CD1c-positive myeloid dendritic cell (primary cell): ENCODE data around the gene TMEFF2.
"Not testable (repeated sequence)": the region's sequence is repeated elsewhere in the genome, so short reads cannot be mapped to it uniquely, and the experiment has no call there.

Experiments
- DNase-seq: peaks from one replicate; pipeline ENCODE4 v3.0.0-alpha.2; 2016; ENCODE audit errors: extremely low spot score

TMEFF2 gene

DNA sequence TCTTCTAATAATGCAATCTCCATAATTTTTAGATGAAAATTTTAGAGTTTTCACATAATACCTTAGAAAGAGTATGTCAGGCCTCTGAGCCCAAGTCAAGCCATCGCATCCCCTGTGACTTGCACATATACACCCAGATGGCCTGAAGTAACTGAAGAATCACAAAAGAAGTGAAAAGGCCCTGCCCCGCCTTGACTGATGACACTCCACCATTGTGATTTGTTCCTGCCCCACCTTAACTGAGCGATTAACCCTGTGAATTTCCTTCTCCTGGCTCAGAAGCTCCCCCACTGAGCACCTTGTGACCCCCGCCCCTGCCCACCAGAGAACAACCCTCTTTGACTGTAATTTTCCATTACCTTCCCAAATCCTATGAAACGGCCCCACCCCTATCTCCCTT is 64.4 kb downstream of the TMEFF2 start:
- DNase-seq, result not testable (repeated sequence)

DNA sequence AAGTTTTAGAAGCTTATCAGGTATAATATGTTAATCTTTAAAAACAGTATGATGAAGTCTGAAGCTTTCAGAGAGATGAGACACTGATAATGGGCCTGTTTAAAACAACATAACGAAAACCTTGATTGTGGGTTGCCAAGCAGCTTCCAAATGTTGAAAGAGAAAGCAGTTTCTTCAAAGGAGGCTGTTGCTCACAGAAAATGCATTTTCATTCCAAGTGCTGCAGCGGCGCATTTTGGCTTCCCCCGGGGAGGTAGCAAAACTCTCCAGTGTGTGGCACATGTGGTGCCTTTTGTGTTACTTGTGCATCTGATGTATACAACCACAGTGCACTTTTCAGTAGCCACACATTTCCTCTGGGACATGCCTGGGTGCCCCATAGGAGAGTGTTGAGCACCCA is 66.1 kb downstream of the TMEFF2 start:
- DNase-seq, result no peak

DNA sequence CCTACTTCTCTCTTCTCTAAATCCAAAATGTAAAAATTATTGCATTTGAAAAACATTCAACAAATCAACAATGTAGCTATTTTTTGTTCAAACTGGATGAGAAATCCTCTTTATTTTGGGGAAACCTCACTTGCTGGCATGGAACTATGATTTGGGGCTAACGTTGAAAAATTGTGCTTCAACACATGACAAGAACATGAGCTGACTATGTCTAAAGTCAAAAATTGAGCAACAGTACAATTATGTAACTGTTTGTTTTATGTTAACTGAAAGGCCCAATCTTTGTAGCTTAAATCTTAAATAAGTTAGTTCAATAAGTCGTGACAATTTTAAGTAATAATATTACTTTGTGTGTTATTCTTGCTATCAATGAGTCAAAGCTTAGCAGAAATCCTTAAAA is 67.3 kb downstream of the TMEFF2 start:
- DNase-seq, result no peak

DNA sequence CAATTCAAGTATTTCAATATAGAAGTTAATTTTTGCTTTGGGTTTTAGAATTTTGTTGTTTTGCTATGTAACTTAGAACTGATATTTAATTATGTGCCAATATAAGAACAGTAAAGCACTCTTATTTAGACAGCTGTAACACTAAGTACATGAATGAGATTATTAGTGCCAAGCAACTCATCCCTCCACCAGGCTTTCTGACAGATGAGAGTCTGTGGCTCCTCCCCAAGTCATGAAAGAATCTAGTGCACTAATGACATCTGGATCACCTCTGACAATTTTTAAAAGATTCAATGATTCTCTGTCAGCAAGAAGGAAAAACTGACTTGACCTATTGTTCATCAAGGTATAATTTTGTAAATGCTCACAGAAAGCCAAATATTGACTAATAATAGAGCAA is 67.8 kb downstream of the TMEFF2 start:
- DNase-seq, result no peak

DNA sequence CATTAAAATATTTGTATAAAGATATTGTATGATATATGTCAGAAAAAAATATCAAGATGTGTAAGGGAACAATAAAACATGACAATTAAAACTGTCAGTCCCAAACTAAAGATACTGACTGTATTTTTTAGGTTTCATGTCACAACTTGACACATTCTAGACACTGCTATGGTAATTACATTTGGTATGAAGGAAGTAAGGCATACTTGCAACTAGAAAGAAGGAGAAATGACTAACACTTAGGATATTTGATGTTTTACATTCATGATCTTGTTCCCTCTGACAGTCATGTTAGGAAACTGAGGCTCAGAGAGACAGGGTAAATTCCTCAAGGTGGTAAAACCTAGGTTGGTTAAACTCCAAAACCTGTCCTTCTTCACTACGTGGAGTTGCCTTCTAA is 68.3 kb downstream of the TMEFF2 start:
- DNase-seq, result no peak

DNA sequence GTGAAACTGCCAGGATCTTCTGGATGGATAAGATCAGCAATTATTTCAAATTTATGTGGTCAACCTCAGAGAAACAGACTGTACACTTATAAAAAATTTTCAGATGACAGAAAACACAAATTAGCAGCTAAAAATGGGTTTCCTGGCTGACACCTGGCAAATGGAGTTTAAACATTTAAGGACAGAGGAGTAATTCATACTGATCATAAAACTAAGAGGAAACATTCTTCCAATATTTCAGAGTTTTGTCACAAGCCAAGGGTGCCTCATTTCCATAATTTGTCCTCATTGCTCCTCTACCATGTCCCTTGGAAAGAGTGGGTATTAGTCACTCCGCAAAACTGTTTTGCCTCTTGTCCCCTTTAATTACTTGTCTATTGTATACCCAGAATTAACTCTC is 70.2 kb downstream of the TMEFF2 start:
- no peak for DNase-seq

DNA sequence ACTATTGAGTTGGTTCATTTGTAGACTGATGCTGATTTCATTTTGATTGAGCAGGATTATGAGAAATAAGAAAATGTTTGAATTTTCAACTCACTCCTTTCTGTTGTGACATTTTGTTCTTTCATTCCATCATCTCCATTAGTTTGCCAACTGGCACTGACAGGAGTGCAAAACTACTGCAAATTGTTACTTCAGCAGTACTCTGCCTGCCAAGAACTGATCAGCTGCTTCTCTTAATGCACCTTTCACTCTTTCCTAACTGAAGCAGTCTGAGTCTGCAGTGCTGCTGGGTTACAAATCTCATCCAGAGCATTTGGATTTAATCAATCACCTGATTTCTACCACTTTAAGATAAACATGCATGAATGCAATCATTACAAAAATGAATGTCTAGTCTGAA is 70.9 kb downstream of the TMEFF2 start:
- no peak for DNase-seq

DNA sequence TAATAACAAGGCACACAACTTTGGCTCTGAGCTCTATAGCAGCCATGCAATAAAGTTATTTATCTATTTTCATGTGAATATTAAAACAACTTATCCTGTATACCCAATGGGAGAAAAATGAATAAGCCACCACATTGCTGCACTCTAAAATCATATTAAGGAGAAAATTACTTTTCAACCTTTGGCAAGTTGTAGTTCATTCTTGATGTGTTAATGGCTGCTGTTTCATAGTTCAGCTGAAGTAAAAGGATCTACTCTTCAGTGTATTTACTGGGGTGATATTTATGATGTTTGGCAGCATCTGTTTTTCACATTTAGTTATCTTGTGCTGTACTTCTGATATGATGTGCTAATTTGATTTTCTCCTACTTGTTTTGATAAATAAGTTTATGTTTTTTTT is 71.8 kb downstream of the TMEFF2 start:
- no peak for DNase-seq

DNA sequence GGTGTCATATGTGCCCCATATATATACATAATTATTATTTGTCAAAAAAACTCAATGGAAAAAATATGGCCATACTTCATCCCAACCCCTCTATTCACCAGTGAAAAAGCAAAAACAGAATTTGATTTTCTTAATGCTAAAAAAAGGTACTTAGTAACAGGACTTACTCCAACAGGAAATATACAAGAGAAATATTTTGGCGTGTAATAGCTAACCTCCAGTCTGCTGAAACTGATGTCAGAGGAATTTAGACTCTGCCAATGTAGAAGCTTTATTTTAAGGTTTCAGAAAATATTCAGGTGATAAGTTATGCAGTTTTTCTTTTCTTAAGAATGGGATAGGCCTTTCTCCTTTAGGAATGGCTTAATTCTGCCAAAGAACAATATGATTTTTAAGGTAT is 72.6 kb downstream of the TMEFF2 start:
- no peak for DNase-seq

DNA sequence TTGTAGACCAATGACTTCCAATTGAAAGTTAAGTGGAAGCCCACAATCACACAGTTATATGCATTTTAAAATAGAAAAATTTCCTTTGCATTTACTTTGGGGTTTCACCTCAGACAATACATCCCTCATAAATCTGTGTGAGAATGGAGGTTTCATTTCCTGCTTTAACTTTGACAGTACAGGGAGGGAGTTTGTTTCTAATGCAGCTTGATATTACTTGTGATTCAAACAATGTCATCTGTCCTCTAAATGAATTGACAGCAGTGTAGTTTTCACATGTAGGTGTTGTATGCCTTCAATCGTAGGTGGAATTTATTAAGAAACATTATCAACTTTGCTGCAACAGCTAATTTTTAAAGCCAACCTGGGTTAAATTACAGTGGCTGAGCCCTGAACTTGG is 75.2 kb downstream of the TMEFF2 start:
- DNase-seq, result no peak

DNA sequence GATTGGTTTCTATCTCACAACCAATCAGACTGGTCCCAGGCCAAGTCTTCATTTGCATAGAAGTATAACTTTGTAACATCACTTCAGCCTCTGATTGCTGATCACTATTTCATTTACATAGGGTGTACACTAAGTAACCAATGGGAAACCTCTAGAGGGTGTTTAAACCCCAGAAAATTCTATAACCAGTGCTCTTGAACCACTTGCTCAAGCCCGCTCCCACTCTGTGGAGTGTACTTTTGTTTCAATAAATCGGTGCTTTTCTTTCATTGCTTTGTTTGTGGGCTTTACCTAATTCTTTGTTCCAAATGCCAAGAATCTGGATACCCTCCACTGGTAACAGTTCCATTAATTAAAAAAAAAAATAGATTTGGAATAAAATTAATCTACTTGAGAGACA is 77.0 kb downstream of the TMEFF2 start:
- DNase-seq, result no peak

DNA sequence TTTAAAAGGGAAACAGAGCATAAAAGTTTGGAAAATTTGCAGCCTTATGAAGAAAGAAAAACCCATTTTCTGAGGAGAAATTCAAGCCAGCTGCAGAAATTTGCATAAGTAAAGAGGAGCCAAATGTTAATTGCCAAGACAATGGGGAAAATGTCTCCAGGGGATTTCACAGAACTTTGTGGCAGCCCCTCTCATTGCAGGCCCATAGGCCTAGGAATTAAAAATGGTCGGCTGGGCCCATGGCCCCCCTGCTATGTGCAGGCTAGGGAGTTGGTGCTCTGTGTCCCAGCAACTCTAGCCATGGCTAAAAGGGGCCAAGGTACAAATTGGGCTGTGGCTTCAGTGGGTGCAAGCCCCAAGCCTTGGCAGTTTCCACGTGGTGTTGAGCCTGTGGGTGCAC is 83.2 kb downstream of the TMEFF2 start:
- not testable (repeated sequence) for DNase-seq

DNA sequence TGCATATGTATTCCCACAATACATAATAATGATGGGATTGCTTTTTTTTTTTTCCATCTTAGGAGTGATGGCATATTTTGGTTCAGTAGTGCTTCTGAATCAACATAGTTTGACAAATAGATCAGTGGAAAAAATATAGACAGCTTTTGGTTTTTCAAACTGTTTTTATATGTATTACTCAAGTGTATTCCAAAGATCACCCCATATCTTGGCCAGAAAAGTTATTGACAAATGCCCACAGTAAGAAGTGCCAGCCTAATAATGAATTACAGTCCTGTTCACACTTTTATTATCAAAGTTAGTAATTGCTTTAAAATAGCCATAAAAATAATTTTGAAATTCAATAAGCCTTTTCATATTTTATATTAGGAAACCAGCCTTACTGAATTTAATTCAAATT is 95.0 kb downstream of the TMEFF2 start:
- DNase-seq, result no peak

DNA sequence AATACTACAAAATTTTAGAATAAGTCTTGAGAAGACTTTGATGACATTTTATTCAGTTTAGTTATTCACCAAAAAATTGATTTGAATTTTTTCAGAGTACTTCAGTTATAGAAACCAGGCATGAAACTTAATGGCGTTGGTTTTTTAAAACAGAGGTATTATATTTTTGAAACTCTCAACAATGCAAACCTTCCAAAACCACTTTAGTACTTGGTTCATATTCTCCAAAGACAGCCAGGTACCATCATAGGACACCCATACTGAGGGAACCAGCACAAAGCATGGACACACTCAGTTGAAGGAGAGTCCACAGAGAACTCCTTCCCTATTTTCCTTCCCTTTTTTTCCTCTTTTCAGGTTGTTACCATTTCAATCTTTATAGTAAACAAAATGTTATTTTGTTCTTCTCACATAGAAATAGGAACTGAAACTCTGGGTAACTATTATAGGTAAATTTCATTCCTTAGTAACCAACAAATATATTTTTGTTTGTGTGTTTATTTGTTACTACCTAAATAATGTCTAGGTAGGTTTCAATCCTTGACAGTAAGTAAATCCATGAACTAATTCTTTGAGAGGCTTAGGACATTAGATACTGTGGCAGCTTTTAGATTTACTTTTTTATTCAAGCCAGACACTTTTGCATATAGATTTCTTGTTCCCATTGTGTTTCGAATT is 95.8 kb downstream of the TMEFF2 start:
- DNase-seq, result no peak

DNA sequence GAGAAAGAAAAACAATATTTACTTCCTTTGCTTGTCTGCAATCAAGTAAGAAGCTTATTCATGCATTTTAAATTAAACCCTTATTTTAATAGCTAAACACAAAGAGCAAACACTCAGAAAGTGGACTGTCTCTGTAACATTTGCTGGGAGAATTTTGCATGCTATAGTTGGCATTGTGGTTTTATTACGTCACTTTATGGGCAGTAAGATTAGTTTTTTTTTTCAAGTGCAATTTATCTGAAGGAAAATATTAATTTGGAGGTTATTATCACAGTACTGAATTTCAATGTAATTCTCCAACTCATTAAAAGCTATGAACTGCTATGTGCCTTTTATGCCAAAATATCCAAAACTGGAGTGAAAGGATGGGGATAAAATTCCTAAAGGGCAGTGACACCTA is 103.3 kb downstream of the TMEFF2 start:
- DNase-seq, result no peak

DNA sequence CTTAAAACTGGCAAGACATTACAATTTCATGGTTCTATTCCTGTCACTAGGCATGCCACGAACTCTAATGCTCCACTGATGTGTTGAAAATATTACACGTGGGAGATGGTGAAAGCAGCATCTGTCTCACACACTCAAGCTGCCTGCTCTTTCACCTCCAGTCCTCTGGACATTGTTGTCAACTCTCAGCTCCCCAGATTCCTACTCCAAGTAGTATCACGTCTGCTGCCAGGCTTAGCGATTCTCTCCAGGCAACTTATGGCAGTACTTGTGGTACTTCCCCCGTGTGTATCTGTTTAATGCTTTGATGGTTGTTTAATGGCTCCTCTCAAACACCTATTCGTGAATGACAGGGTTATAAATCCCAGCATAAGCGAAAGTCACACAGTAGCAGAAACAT is 103.8 kb downstream of the TMEFF2 start:
- no peak for DNase-seq

DNA sequence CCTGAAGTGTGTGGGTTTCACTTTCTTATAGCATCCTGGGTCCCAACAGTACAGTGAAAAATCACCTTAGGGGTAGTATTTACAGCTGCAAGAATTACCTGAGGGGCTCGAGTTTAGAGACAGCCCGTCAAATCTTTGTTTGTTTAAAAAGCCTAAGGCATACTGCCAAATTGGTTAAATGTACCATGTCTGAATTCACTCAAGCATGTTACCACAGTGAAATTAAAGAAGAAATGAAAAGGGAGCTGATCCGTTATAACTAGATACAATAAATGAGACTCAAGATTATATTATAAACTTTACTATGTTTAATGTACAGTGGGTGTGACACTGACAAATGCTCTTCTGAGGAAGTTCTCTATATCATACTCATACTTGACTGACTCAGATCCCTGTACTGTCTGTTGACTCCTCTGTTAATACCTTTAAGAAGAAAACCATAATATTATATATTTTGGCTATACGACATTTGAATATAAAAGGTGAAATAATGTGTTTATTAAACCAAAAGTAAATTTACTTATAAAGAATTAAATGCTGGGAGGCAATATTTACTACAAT is 107.3 kb downstream of the TMEFF2 start:
- DNase-seq, result no peak

DNA sequence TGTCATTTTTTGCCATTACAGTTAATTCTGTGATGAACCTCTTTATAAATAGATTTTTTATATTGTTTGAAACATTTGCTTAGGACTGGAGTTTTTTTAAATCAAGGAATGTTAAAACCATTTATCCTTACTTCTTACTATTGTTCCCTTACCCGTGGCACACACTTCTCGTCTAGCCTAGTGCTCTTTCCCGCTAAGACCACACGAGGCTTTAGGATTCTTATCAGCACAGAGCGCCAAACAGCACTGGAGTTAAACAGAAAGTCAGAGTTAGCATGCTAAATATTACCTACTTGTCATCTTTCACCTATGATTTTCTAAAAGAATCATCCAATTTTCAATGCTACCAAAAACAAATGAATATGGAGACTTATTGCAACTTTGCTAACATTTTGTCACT is 112.6 kb downstream of the TMEFF2 start:
- DNase-seq, result no peak

DNA sequence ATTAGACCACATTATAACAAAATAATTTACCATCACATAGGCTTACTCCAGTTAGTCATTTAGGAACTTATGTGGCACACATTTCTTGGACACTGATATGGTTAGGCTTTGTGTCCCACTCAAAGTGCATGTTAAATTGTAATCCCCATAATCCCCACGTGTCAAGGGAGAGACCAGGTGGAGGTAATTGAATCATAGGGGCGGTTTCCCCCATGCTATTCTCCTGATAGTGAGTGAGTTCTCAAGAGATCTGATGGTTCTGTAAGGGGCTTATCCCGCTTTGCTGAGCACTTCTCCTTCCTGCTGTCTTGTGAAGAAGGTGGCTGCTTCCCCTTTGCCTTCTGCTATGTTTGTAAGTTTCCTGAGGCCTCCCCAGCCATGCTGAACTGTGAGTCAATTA is 114.6 kb downstream of the TMEFF2 start:
- DNase-seq, result not testable (repeated sequence)

DNA sequence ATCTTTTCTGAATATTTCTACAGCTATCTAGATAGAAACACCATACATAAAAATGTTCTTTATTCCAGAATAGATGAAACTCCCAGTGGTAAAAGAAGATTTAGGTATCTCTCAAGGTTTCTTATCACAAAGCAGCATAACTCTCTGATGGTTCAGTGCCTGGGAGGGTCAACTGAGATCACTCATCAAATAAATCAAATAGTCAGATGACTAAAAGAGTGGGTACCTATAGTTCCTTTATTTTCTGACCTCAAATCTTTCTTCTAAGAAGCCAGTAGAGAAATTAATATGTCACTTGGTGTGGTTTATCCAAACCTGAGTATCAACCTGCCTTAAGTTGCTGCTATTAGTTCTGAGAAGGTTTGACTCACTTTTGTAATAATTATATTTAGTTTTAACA is 120.9 kb downstream of the TMEFF2 start:
- DNase-seq, result no peak

DNA sequence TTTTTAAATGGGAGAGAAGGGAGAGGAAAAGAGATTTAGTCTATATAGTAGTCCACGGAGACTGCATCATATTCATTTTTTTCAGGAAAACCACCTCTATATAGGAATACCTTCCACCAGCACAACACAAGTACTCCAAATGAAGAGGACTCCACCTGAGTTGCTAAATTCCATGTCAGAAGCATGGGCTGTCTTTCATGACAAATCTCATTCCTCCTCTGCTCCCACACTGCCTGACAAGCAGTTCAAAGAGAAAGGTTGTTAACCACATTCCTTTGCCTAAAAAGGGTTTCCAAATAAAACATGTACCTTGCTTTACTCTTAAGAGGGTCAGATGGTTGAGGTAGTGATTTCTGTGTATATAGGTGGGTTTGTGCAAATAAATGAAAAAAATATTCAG is 122.0 kb downstream of the TMEFF2 start:
- DNase-seq, result no peak

DNA sequence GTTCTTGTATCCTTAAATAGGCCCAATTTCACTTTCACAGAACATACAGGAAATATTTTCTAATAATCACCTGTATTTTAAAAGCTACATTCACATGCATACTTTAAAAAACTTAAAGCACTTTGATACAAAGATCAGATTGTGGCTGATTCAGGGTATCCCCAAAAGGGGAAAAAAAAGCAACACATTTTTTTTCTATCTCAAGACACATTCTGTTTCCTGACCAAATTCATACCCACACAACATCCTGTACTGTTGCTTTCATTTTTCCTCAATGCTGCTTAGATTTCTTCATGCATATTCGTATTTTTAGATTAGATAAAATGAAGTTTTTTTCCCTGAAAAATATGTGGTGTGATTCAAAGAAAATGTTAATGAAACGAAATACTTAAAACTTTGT is 122.5 kb downstream of the TMEFF2 start:
- no peak for DNase-seq

DNA sequence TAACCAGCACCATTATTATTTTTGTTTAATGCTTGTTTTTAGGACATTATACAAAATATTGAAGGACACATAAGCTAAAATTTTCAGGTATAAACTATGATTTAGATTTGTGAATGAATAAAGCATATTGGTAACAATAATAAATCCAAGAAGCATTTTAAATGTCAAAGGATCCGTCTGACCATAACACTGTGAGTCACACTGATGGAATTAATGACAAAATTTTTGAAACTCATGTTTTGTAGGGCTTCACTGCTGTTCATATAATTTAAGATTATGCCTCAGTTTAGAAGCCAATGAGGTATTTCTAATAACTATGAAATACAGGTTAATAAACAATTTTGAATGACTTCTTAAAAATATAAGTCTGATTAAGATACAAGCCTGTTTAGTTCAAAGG is 124.6 kb downstream of the TMEFF2 start:
- no peak for DNase-seq

DNA sequence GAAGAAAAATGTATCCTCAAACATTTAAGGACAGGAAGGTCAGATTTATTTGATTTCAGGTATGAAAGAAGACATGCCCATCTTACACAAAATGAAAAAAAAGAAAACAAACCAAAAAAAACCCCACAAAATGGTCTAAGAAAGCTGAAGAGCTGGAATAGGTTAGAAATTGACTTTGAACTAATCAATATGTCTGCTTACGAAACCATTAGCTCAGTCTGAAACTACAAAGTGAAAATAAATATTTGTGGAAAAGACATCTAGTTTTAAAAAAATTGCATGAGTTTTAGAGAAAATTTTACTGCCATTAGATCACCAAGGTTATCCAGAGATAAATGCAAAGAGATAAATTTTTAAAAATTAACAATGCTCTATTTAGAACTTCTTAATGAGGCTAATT is 125.3 kb downstream of the TMEFF2 start:
- DNase-seq, result no peak
